ENCODE results near the gene SERP2.
A peak's percentile ranks its signal among the peaks of the same experiment; 100 is the strongest.

SERP2 gene

DNA sequence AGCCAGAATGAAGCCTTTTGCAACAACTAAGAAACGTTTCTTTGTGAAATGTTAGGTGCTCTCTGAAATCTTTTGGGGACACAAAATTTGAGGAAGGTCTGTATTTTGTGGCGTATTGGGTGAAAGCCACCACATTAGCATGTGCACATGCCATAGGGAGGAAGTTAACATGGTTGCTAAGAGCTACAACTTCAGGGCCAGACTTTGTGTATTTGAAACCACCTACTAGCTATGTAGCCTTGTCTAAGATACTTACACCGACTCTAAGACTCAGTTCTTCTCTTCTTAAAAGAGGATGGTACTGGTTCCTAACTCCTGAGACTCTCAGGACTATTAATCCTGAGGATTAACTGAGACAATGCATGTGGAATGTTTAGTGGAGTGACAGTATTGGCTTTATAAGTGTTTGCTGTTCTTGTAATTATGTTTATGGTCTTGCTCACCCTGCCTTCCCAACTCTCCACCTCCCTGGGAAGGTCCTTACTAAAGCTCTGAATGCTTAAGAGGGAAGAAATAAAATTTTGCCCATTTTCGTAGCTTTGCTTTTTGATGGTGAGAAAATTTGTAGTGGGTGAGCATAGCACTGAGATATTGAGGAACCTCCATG, 15.5 kb downstream of the SERP2 start:
- Histone ChIP-seq H3K4me2 (peak overlapping the region in 3 of 11 experiments; percentile 4 to 56 (median 41); a peak in 4 of 22 replicates), H4K20me1 (no peaks in the 10 kb centered on the region), H3K9me3 (replicated peaks in 1 of 11) (no peaks in the 10 kb centered on the region), H3K27me3 (peaks cover 0 to 5% (median 0%) of the 10 kb centered on the region in 11 experiments; a peak in 1 of 22 replicates), H3K9ac (no peak overlapping the region), H3K36me3 (no peaks in the 10 kb centered on the region), H3K27ac (no peak overlapping the region), H3K4me3 (no peak overlapping the region), H3K4me1 (peaks cover 6 to 32% (median 9%) of the 10 kb centered on the region in 10 experiments; a peak in 16 of 20 replicates)
- TF ChIP-seq Cebpa-rat (IDR thresholded peaks at IDR 0.05) = no peak

GRCh38 chr13:44389876-44390275, 16.3 kb downstream of the SERP2 start:
- no peaks in the 10 kb centered on the region for H4K20me1 ChIP-seq
- no peak overlapping the region for H3K9ac ChIP-seq
- peaks cover 6 to 29% (median 9%) of the 10 kb centered on the region in 10 experiments; a peak in 16 of 20 replicates for H3K4me1 ChIP-seq
- no peak overlapping the region for H3K27ac ChIP-seq
- no peak overlapping the region for H3K4me3 ChIP-seq
- no peaks in the 10 kb centered on the region for H3K9me3 ChIP-seq (replicated peaks in 1 of 11)
- peak overlapping the region in 1 of 11 experiments; percentile 56; a peak in 1 of 22 replicates for H3K4me2 ChIP-seq
- no peak for TF ChIP-seq Cebpa-rat (IDR thresholded peaks at IDR 0.05)
- peaks cover 0 to 5% (median 0%) of the 10 kb centered on the region in 11 experiments; a peak in 1 of 22 replicates for H3K27me3 ChIP-seq
- no peaks in the 10 kb centered on the region for H3K36me3 ChIP-seq

- H3K27me3 ChIP-seq = no peaks in the 10 kb centered on the region
- no peak for TF ChIP-seq Cebpa-rat (IDR thresholded peaks at IDR 0.05)
Measured at GRCh38 chr13:44393391-44393790, 19.8 kb downstream of the SERP2 start.

GRCh38 chr13:44394658-44395057, 21.0 kb downstream of the SERP2 start:
- Histone ChIP-seq H3K9me3 (replicated peaks in 1 of 11) (no peaks in the 10 kb centered on the region), H3K4me2 (no peak overlapping the region), H3K9ac (no peak overlapping the region), H3K36me3 (no peaks in the 10 kb centered on the region), H3K4me1 (peaks cover 0 to 2% (median 0%) of the 10 kb centered on the region in 10 experiments; a peak in 4 of 20 replicates), H3K27ac (no peak overlapping the region), H3K4me3 (no peak overlapping the region), H3K27me3 (no peaks in the 10 kb centered on the region), H4K20me1 (no peaks in the 10 kb centered on the region)
- no peak for TF ChIP-seq Cebpa-rat (IDR thresholded peaks at IDR 0.05)

More at GRCh38 chr13:44393391-44393790, 19.8 kb downstream of the SERP2 start:
- no peaks in the 10 kb centered on the region for H4K20me1 ChIP-seq
- no peak overlapping the region for H3K4me3 ChIP-seq
- no peak overlapping the region for H3K27ac ChIP-seq
- no peaks in the 10 kb centered on the region for H3K36me3 ChIP-seq
- H3K9ac ChIP-seq = no peak overlapping the region
- H3K4me1 ChIP-seq = peaks cover 0 to 14% (median 0%) of the 10 kb centered on the region in 10 experiments; a peak in 5 of 20 replicates
- H3K4me2 ChIP-seq = no peak overlapping the region
- no peaks in the 10 kb centered on the region for H3K9me3 ChIP-seq (replicated peaks in 1 of 11)

DNA sequence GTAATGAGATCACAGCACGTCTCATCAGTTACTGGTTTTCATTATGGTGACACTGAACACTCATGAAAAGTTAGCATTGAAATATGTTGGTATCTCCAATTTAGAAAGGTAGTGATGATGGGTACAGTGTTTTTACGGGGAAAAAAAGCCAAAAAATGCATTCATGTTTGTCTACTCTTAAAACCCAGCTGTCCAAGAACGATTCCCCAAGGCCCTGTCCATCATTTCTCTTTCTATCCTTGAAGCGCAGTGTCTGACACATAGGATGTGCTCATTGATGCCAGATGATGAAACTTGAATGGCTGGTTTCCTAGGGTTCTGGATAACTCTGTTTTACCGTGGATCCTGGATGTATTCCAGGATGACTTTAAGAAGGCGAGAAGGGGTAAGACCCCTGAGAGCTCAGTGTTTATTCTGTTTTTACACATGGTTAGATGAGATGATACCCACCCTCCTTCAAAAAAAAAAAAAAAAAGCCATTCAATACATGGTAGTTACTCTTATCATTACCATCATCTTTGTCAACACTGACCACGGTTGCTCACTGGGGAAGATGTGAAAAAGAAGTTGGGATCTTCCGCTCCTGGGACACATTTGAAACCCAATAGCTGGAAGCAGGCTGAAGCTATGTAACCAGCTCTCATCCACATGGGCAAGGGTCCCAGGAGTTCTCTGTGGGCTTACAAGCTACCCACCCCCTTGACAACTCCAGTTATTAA, 22.5 kb downstream of the SERP2 start:
- no peaks in the 10 kb centered on the region for H3K9me3 ChIP-seq (replicated peaks in 1 of 11)
- no peaks in the 10 kb centered on the region for H3K36me3 ChIP-seq
- no peaks in the 10 kb centered on the region for H3K27me3 ChIP-seq
- no peak overlapping the region for H3K4me2 ChIP-seq
- H3K4me3 ChIP-seq = no peak overlapping the region
- H3K9ac ChIP-seq = no peak overlapping the region
- H3K4me1 ChIP-seq = no peaks in the 10 kb centered on the region
- H3K27ac ChIP-seq = no peak overlapping the region
- H4K20me1 ChIP-seq = no peaks in the 10 kb centered on the region
- no peak for TF ChIP-seq Cebpa-rat (IDR thresholded peaks at IDR 0.05)

GRCh38 chr13:44396701-44397580, 23.3 kb downstream of the SERP2 start:
- TF ChIP-seq Cebpa-rat (IDR thresholded peaks at IDR 0.05) = no peak
- no peaks in the 10 kb centered on the region for H3K4me1 ChIP-seq
- H3K9me3 ChIP-seq (replicated peaks in 1 of 11) = no peaks in the 10 kb centered on the region
- no peak overlapping the region for H3K9ac ChIP-seq
- no peaks in the 10 kb centered on the region for H4K20me1 ChIP-seq
- no peaks in the 10 kb centered on the region for H3K27me3 ChIP-seq
- H3K4me3 ChIP-seq = no peak overlapping the region
- H3K36me3 ChIP-seq = no peaks in the 10 kb centered on the region
- H3K27ac ChIP-seq = no peak overlapping the region
- H3K4me2 ChIP-seq = no peak overlapping the region

DNA sequence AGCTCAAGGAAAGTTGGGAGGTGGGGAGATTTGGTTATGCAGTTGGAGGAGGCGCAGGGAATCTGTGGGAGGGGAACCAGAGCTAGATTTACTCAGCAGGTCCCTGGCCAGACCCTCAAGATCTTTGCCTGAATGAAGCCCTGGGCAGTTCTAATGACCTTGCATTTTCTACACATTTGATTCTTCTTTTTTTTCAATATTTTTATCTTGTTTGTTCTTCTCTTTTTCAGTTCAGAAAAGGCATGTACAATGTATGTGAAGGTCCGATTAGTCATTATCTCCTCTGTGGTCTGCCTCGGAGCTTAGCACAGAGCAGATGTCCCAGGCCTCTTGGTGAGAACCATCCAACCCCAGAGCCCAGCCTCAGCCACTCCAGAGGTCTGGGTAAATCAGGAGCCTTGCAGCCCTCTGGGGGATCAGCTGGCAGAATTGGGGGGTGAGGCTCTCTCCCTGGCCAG, 24.2 kb downstream of the SERP2 start:
- no peak for TF ChIP-seq Cebpa-rat (IDR thresholded peaks at IDR 0.05)
- H4K20me1 ChIP-seq = no peaks in the 10 kb centered on the region
- H3K9ac ChIP-seq = no peak overlapping the region
- no peaks in the 10 kb centered on the region for H3K36me3 ChIP-seq
- no peak overlapping the region for H3K27ac ChIP-seq
- H3K4me1 ChIP-seq = no peaks in the 10 kb centered on the region; a peak in 1 of 20 replicates
- H3K4me3 ChIP-seq = no peak overlapping the region
- no peak overlapping the region for H3K4me2 ChIP-seq
- no peaks in the 10 kb centered on the region for H3K27me3 ChIP-seq
- no peaks in the 10 kb centered on the region for H3K9me3 ChIP-seq (replicated peaks in 1 of 11)

DNA sequence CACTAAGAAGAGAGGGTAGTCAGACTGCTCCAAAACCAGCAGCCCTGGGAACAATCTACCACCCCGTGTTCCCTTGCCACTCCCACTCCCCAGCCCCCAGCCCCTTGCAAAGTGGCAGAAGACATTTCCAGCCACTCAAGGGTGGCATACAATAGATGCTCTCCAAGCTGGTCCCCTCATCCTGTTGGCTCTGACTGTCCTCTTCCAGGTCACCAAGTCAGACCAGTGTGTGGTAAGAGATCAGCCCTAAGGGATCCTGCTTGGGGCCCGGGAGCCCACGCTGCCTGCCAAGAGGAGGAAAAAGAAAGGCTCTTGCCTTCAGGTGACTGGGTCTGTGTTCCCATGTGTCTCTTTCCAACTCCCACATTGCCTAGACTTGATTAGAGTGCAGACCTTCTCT, 25.0 kb downstream of the SERP2 start:
- Histone ChIP-seq H3K4me1 (peaks cover 0 to 4% (median under 1%) of the 10 kb centered on the region in 10 experiments; a peak in 5 of 20 replicates), H3K4me2 (no peak overlapping the region), H3K4me3 (no peak overlapping the region), H3K9ac (no peak overlapping the region), H3K27ac (no peak overlapping the region), H3K36me3 (no peaks in the 10 kb centered on the region), H4K20me1 (no peaks in the 10 kb centered on the region), H3K27me3 (no peaks in the 10 kb centered on the region; a peak in 1 of 22 replicates), H3K9me3 (replicated peaks in 1 of 11) (no peaks in the 10 kb centered on the region)
- no peak for TF ChIP-seq Cebpa-rat (IDR thresholded peaks at IDR 0.05)

DNA sequence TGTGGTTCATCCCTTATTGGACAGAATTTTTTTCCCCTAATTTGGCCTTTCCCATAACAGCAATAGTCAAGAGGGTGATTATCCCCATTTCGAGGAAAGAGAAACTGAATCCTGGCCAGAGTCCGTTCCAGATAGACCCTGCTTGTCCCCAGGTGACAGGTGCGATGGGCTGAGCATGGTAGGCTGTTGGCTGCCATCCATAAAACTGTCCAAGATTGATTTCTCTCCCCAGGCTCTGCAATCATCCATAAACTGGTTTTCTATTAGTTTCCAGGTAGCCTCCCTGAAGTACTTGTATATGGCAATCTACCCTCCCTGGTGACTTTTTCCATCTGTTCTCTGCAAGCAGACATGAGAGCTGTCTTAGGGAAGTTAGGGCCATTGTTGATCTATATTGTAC, 25.4 kb downstream of the SERP2 start:
- no peaks in the 10 kb centered on the region for H3K9me3 ChIP-seq (replicated peaks in 1 of 11)
- no peak for TF ChIP-seq Cebpa-rat (IDR thresholded peaks at IDR 0.05)

More for the DNA sequence above, 25.4 kb downstream of the SERP2 start:
- peaks cover 0 to 5% (median 0%) of the 10 kb centered on the region in 11 experiments; a peak in 2 of 22 replicates for H3K27me3 ChIP-seq
- H3K4me3 ChIP-seq = no peak overlapping the region
- no peak overlapping the region for H3K9ac ChIP-seq
- H3K4me2 ChIP-seq = no peak overlapping the region
- H3K27ac ChIP-seq = no peak overlapping the region
- H3K36me3 ChIP-seq = no peaks in the 10 kb centered on the region
- H4K20me1 ChIP-seq = no peaks in the 10 kb centered on the region
- H3K4me1 ChIP-seq = peaks cover 0 to 9% (median 2%) of the 10 kb centered on the region in 10 experiments; a peak in 5 of 20 replicates

All from BLaER1 treated with 17β-estradiol and CSF1 and Interleukin-3, amounts not matched to agents 10 nM and 100 nM (cell line).